HG02981 (cell line): ENCODE data around the gene GCNT2.
A peak's percentile ranks its signal among the peaks of the same experiment; 100 is the strongest.
"Not testable (repeated sequence)": the region's sequence is repeated elsewhere in the genome, so short reads cannot be mapped to it uniquely, and the experiment has no call there.

ENCODE experiments used
- ATAC-seq: cut with Tn5 transposase; IDR thresholded peaks from one replicate; pipeline ENCODE4 v1.9.1; 2021; ENCODE audit warnings: mild to moderate bottlenecking, moderate library complexity; ENCODE audit not compliant: unreplicated experiment

Gene GCNT2

GRCh38 chr6:10521104-10521808 is at the start of gene GCNT2:
GCNT2 (plus strand) TSS chr6:10521351; CDS start chr6:10528912, 7,561 bp downstream.
- ATAC-seq, result peak; percentile 49

DNA sequence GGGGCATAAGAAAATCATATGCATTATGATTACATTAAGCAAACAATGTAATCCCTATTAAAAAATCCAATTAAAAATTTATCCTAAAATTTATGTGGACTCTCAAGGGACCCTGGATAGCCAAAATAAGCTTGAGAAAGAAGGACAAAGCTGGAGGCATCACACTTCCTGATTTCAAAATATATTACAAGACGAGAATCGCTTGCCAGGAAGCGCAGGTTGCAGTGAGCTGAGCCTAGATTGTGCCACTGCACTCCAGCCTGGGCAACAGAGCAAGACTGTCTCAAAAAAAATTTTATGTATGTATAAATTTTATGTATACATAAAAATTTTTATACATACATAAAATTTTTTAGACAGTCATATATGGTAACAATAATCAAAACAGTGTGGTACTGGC is 48.5 kb upstream of the GCNT2 start:
- ATAC-seq, result no peak

DNA sequence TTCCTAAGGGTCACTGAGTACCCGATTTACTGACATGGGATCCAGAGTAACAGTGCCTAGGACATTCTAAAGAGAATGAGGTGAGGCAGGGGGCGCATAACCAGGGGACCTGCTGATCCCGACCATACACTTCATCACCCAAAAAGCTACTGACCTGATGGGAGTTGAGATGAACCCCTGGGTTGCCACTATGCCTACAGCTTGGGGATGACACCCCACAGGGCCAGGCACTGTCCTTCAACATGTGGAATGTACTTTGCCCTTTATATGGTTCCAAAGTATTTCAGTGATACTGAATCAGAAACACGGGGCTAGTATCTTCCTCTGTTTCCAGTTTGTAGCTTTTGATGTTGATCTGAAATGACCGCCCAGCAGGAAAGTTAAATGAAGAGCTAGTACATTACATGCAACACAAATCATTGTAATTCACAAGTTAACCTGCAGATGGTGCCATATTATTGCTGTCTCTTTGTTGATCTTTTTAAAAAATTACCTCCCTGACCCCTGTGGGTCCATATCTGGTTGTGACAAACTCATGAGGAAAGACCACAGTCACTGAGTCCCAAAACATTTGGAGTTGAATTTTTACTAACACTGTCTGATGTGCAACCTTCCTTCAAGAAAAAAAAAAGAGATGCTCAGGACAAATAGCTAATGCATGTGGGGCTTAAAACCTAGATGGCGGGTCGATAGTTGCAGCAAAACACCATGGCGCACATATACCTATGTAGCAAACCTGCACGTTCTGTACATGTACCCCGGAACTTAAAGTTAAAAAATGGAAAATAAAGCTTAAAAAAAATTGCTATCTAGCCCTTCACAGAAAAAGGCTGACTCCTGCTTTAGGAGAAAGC is 42.7 kb upstream of the GCNT2 start:
- peak; percentile 67 for ATAC-seq

GRCh38 chr6:10479939-10480700 is 41.0 kb upstream of the GCNT2 start:
- no peak for ATAC-seq

GRCh38 chr6:10481101-10481500 is 40.0 kb upstream of the GCNT2 start:
- ATAC-seq, result no peak

DNA sequence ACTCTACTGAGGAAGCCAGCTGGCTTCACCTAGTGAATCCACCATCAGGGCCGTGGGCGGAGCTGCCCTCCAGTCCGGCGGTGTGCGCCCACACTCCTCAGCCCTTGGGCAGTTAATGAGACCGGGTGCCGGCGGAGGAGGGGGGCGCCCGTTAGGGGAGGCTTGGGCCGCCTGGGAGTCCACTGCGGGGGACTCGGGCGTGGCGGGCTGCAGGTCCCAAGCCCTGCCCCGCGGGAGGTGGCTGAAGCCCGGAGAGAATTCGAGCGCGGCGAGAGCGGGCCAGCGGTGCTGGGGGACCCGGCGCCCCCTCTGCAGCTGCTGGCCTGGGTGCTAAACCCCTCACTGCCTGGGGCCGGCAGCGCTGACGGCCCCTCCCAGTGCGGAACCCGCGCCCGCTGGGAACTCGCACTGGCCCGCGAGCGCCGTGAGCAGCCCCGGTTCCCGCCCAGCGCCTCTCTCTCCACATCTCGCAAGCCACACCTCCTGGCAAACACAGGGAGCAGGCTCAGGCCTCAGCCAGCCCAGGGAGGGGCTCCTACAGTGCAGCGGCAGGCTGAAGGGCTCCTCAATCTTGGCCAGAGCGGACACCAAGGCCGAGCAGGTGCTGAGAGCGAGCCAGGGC is 38.4 kb upstream of the GCNT2 start:
- ATAC-seq, result no peak

- no peak for ATAC-seq
Observed at GRCh38 chr6:10484912-10485311, 36.2 kb upstream of the GCNT2 start.

DNA sequence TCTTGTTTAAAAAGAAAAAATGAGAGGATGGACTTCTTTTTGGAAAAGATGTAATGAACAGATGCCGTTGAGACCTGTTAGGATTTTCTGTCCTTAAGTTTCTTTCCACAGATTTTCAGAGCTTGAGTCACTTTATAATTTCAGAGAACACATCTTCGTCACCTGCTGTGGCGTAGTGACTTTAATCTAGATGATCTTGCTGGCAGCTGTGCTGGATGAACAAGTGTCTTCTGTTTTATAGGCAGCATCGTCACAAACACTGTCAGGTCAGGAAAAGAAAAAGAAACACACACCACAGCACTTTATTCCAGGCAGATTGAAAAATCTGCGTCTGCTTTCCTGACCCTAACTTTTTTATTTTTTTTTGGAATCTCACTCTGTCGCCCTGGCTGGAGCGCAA is 35.7 kb upstream of the GCNT2 start:
- ATAC-seq, result no peak

DNA sequence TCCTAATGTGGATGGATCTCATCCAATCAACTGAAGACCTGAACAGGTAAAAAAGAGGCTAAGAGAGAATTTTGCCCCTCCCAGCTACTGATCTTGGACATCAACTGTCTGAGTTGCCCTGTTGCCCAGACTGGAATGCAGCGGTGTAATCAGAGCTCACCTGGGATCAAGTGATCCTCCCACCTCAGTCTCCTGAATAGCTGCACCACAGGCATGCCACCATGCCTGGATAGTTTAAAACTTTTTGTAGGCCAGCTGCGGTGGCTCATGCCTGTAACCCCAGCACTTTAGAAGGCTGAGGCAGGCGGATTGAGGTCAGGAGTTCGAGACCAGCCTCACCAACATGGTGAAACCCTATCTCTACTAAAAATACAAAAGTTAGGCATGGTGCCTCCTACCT is 34.9 kb upstream of the GCNT2 start:
- no peak for ATAC-seq

DNA sequence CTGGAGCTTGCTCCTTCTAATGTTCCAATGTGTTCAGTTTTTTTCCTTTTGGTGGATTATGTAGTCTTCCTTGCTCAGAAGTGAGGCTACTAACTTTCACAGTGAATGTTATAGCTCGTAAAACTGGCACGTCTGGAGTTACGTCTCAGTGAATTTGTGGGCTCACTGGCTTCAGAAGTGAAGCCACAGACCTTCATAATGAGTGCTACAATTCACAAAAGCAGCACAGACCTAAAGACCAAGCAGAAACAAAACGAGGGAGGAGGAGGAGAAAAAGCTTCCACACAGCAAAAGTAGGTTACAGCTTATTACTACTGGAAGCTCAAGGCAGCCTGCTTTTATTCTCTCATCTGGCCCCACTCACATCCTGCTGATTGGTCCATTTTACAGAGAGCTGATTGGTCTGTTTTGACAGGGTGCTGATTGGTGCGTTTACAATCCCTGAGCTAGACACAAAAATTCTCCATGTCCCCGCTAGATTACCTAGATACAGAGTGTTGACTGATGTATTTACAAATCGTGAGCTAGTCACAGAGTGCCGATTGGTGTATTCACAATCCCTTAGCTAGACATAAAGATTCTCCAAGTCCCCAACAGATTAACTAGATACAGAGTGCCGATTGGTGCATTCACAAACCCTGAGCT is 34.1 kb upstream of the GCNT2 start:
- ATAC-seq, result not testable (repeated sequence)

GRCh38 chr6:10487668-10488327 is 33.4 kb upstream of the GCNT2 start:
- ATAC-seq, result no peak

GRCh38 chr6:10491463-10491862 is 29.7 kb upstream of the GCNT2 start:
- ATAC-seq, result no peak

GRCh38 chr6:10491905-10492304 is 29.2 kb upstream of the GCNT2 start:
- not testable (repeated sequence) for ATAC-seq

DNA sequence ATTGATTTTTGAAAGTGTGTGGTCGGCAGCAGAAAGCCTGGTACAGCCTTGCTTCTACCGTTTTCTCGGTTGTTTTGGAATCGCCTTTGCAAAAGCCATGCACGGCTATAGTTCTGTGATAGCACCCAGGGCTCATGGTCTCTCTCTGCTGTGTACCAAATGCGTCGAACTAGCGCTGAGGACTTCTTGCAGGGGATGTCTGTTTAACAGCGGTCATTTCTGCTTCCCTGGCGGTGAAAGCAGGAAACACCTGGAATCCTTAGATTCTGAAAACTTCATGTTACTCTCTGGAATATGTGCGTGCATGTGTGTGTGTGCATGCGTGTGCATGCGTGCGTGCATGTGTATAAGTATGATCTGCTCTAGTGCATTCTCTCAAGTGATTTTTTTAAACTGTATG is 26.1 kb upstream of the GCNT2 start:
- ATAC-seq, result no peak

- no peak for ATAC-seq
Observed at GRCh38 chr6:10505529-10505928, 15.6 kb upstream of the GCNT2 start.

DNA sequence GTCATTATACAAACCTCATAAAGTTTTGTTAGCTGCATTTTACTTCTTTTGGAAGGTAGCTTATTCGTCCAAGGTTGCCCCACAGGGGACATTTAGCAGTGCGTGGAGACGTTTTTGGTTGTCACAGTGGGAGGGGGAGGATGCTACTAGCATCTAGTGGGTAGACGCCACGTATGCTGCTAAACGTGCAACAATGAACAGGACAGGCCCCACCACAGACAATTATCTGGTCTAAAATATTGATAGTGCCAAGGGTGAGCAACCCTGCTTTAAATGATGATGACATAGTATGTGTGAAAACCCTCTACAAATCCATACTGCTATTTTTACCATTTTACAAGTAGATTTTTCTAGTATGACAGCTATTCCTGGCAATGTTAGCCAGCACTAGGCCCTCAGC is 13.9 kb upstream of the GCNT2 start:
- no peak for ATAC-seq

DNA sequence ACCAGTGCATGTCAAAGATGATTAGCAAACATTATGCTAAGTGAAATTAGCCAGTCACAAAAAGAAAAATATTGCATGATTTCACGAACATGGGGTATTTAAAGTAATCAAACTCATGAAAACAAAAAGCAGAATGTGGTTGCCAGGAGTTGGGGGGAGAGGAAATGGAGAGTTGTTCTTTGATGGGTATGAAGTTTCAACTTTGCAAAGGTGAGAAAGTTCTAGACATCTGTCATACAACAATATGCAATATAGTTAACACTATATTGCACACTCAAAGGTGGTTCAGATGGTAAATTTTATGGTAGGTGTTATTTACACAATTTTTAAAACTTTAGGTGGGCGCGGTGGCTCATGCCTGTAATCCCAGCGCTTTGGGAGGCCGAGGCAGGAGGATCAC is 13.4 kb upstream of the GCNT2 start:
- no peak for ATAC-seq

DNA sequence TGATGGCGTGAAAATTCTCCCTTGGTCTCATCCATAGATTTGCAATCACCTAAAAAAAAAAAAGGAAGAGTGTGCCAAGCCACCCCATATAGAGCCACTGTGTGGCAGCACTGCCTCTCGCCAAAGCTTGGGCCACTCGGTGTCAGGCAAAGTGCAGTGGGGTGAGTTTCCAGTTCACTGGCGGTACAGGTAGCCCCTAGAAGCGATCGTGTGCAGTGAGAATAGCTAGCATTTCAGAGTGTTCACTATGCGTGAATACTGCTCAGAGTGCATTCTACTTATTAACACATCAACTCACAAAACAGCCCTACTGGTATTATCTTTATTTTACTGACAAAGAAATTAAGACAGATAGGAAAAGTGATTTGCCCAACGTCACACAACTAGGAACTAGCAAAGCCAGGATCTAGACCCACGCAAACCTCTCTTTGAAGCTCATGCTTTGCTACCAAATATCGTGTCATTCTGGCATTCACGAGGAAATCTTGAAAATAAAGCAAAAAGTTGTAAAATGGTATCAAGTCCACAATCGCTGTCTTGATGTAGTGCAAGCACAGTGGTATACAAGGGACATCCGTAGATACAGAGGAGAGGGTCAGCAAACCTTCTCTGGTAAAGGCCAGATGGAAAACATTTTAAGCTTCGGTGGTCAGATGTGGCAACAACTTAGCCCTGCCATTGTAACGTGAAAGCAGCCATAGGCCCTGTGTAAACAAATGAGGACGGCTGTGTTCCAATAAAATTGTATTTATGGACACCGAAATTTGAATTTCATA is 10.4 kb upstream of the GCNT2 start:
- peak; percentile 95 for ATAC-seq

- ATAC-seq, result no peak
Observed at GRCh38 chr6:10511477-10511876, 9.7 kb upstream of the GCNT2 start.
